ENCODE results near the gene PRSS36.
"Not testable (repeated sequence)": the region's sequence is repeated elsewhere in the genome, so short reads cannot be mapped to it uniquely, and the experiment has no call there.

PRSS36 gene

GRCh38 chr16:31141489-31142108 is 8.3 kb downstream of the PRSS36 start:
- no peak for DNase-seq

GRCh38 chr16:31141071-31141469 is 8.8 kb downstream of the PRSS36 start:
- DNase-seq = not testable (repeated sequence)

- DNase-seq = no peak
Observed at GRCh38 chr16:31138621-31139578, 11.0 kb downstream of the PRSS36 start.

- not testable (repeated sequence) for DNase-seq
Observed at GRCh38 chr16:31136822-31137499, 12.9 kb downstream of the PRSS36 start.

- DNase-seq = no peak
Observed at GRCh38 chr16:31136287-31136662, 13.6 kb downstream of the PRSS36 start.

- no peak for DNase-seq
Observed at GRCh38 chr16:31135535-31136286, 14.2 kb downstream of the PRSS36 start, which contains the start of gene PRSS8. PRSS8 (minus strand) TSS chr16:31135727; CDS start chr16:31135498, 229 bp downstream.

- no peak for DNase-seq
Observed at GRCh38 chr16:31134625-31135534, 15.0 kb downstream of the PRSS36 start.

GRCh38 chr16:31134091-31134571 is 15.7 kb downstream of the PRSS36 start:
- no peak for DNase-seq

- no peak for DNase-seq
Observed at GRCh38 chr16:31133046-31133501, 16.8 kb downstream of the PRSS36 start.

- no peak for DNase-seq
Observed at GRCh38 chr16:31132303-31132979, 17.4 kb downstream of the PRSS36 start.

- no peak for DNase-seq
Observed at GRCh38 chr16:31131841-31132271, 18.0 kb downstream of the PRSS36 start.

GRCh38 chr16:31131416-31131815 is 18.4 kb downstream of the PRSS36 start:
- no peak for DNase-seq

- no peak for DNase-seq
Observed at GRCh38 chr16:31130899-31131298, 19.0 kb downstream of the PRSS36 start.

- DNase-seq = no peak
Observed at GRCh38 chr16:31130336-31130891, 19.5 kb downstream of the PRSS36 start.

GRCh38 chr16:31129568-31130335 is 20.1 kb downstream of the PRSS36 start:
- DNase-seq = no peak

GRCh38 chr16:31128711-31129567 is 20.9 kb downstream of the PRSS36 start:
- DNase-seq = no peak

- no peak for DNase-seq
Observed at GRCh38 chr16:31127182-31127581, 22.7 kb downstream of the PRSS36 start.

GRCh38 chr16:31125844-31126243 is 24.0 kb downstream of the PRSS36 start:
- DNase-seq = no peak

- DNase-seq = no peak
Observed at GRCh38 chr16:31120129-31120528, 29.7 kb downstream of the PRSS36 start.
